Smooth muscle cell (in vitro differentiated cells): ENCODE data around the gene RNF11. TPM values are rescaled to one million over a fixed set of nuclear protein-coding genes. Genes with fewer than 3 reads are reported as not detected.

Experiments
- DNase-seq: peaks from one replicate; lab custom pipeline; 2025; ENCODE audit not compliant: unreplicated experiment; lab: John Stamatoyannopoulos, UW
- H2AFZ ChIP-seq: fragments of 200-600 bp; sonication (generic); 2 replicates; pipeline ENCODE4 v1.6.0; 2016; ENCODE audit warnings: antibody characterized with exemption, low read depth, mild to moderate bottlenecking
- H3F3A ChIP-seq: fragments of 200-600 bp; sonication (generic); 2 replicates; pipeline ENCODE4 v1.6.0; 2017; ENCODE audit warnings: antibody characterized with exemption, low read depth
- H3K27ac ChIP-seq: fragments of 200-600 bp; sonication (generic); 2 replicates; pipeline ENCODE4 v1.5.1; 2016; ENCODE audit warnings: low read depth, mild to moderate bottlenecking
- H3K27me3 ChIP-seq: fragments of 200-600 bp; sonication (generic); 2 replicates; pipeline ENCODE4 v1.6.1; 2016; ENCODE audit warnings: low read depth, mild to moderate bottlenecking
- H3K36me3 ChIP-seq: fragments of 200-600 bp; sonication (generic); 2 replicates; pipeline ENCODE4 v1.5.1; 2016; ENCODE audit warnings: low read depth
- H3K4me1 ChIP-seq: fragments of 200-600 bp; sonication (generic); 2 replicates; pipeline ENCODE4 v1.5.1; 2016; ENCODE audit warnings: low read depth
- H3K4me2 ChIP-seq: fragments of 200-600 bp; sonication (generic); 2 replicates; pipeline ENCODE4 v1.6.0; 2016; ENCODE audit warnings: mild to moderate bottlenecking
- H3K4me3 ChIP-seq: fragments of 200-600 bp; sonication (generic); 2 replicates; pipeline ENCODE4 v1.5.1; 2016; ENCODE audit warnings: mild to moderate bottlenecking
- H3K79me2 ChIP-seq: fragments of 200-600 bp; sonication (generic); 2 replicates; pipeline ENCODE4 v1.6.0; 2016; ENCODE audit warnings: low read depth, mild to moderate bottlenecking
- H3K9ac ChIP-seq: fragments of 200-600 bp; sonication (generic); 2 replicates; pipeline ENCODE4 v1.6.0; 2016; ENCODE audit warnings: low read depth
- H3K9me3 ChIP-seq: fragments of 200-600 bp; sonication (generic); replicated peaks from 2 replicates; pipeline ENCODE4 v1.5.1; 2016; ENCODE audit warnings: low read depth
- H4K20me1 ChIP-seq: fragments of 200-600 bp; sonication (generic); 2 replicates; pipeline ENCODE4 v1.6.0; 2016; ENCODE audit warnings: low read depth
- WGBS: methylation state at CpG from one replicate; pipeline ENCODE4 v1.1.7; 2016; ENCODE audit warnings: low lambda C conversion rate; 5-methylcytosine and 5-hydroxymethylcytosine counted together
- polyA plus RNA-seq: library from polyadenylated mRNA; unstranded; fragments of >200 nt; fragmentation: Nextera tagmentation; extraction: Ambion mirVana; gene quantifications from 2 replicates; pipeline ENCODE4 v1.2.1, GENCODE V29; 2016
- total RNA-seq: library from RNA; depleted of rRNA; stranded (reverse); fragments of >200 nt; gene quantifications from 2 replicates; pipeline ENCODE4 v1.2.3, GENCODE V29; 2014
- TF ChIP-seq, protein P1 (sequence below): fragments of 200-600 bp; sonication (generic); IDR thresholded peaks from 2 replicates; pipeline ENCODE4 v1.5.1; 2017; ENCODE audit warnings: borderline replicate concordance, mild to moderate bottlenecking, antibody characterized with exemption; ENCODE audit not compliant: insufficient read depth, poor library complexity, severe bottlenecking

RNF11 gene
- total and polyA plus RNA-seq, 2 experiments from 2014 or later: 68.7 to 123 TPM

DNA sequence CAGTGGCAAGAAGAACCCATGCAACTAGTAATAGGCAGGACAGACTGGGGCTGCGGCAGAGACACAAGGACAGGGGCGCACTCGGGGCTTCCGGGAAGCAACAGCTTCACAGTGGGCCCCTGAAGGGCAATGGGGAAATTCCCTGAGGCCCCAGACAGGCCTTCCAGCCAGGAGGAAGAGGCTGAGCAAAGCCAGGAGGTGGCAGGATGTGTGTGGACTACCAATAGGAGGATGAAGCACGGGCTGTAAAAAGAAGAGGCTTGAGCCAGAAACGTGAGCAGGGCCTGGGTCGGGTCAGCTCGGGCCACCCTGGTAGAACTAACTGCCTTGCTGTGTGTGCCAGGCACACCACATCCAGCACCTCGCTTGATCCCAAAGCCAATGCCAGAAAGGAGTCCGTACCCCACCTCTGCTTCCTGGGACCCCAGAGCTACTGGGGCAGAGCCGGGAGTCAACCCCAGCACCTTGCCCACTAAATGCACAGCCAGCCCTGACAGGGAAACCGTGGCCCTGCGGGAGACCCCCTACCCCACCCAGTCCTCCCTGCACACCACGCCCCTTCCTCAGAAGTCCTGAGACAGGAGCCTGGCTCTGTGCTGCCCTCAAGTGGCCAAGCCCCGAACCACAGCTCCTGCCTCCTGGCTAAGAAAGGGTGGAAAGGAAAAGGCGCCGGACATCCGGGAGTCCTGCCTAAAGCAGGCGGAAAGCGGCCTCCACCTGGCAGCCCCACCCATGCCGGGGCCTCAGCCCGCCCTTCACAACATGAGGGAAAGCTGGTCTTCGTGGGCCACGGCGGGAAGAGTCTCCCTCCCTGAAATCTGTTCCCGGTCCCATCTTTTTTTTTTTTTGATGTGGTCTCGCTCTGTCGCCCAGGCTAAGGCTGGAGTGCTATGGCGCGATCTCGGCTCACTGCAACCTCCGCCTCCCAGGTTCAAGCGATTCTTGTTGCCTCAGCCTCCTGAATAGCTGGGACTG, 60.6 kb downstream of the RNF11 start:
- Histone ChIP-seq H3K4me2 (peak overlapping the region; percentile 75), H3K4me3 (peak overlapping the region; percentile 26), H3K9me3 (no peaks in the 10 kb centered on the region), H2AFZ (peak overlapping the region; percentile 23), H3K27me3 (no peaks in the 10 kb centered on the region), H3K27ac (no peak overlapping the region), H3K9ac (no peak overlapping the region), H3K36me3 (no peaks in the 10 kb centered on the region), H3K4me1 (no peaks in the 10 kb centered on the region), H3F3A (no peaks in the 10 kb centered on the region), H3K79me2 (no peaks in the 10 kb centered on the region), H4K20me1 (no peaks in the 10 kb centered on the region)
- TF ChIP-seq, protein P1, sequence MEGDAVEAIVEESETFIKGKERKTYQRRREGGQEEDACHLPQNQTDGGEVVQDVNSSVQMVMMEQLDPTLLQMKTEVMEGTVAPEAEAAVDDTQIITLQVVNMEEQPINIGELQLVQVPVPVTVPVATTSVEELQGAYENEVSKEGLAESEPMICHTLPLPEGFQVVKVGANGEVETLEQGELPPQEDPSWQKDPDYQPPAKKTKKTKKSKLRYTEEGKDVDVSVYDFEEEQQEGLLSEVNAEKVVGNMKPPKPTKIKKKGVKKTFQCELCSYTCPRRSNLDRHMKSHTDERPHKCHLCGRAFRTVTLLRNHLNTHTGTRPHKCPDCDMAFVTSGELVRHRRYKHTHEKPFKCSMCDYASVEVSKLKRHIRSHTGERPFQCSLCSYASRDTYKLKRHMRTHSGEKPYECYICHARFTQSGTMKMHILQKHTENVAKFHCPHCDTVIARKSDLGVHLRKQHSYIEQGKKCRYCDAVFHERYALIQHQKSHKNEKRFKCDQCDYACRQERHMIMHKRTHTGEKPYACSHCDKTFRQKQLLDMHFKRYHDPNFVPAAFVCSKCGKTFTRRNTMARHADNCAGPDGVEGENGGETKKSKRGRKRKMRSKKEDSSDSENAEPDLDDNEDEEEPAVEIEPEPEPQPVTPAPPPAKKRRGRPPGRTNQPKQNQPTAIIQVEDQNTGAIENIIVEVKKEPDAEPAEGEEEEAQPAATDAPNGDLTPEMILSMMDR: peak; percentile 96
- peak; percentile 45 for DNase-seq
- 48% methylated on average over 28 of the region's 33 CpGs for WGBS

DNA sequence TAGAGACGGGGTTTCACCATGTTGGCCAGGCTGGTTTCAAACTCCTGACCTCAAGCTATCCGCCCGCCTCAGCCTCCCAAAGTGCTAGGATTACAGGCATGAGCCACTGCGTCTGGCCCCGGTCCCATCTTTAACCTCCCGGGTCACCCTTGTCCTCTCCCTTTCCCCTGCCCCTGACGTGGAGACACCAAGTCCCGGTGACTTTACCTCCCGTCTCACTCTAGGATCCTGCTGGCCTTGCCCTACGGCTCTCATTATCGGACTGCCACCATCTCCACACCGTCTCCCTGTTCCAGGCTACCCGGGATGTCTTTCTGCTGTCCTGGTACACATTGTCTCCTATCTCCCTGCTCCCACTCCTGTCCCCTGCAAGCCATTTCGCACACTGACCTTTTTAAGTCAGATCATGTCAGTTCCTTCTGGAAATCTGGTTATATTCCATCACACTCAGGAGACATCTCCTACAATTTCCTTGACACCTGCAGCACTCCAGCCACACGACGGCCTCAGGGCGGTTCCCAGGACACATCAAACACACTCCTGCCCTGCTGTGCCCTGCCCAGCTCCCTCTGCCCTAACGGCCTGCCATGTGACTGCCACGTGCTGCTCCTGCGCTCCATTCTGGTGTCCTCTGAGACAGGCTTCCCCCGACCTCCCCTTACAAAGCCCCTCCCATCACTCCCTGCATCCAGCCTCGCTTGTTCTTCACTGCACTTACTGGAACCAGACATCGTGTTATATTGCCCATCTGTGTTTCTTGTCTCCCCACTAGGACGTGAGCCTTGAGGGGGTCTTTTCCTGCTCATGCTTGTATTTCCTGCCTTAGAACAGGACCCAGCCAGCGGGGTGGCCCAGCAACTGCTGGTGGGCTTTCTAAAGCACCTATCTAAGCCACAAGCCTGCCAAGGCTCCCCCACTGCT, 61.6 kb downstream of the RNF11 start:
- Histone ChIP-seq H3F3A (no peaks in the 10 kb centered on the region), H3K4me3 (peak overlapping the region; percentile 26), H4K20me1 (no peaks in the 10 kb centered on the region), H3K9me3 (no peaks in the 10 kb centered on the region), H3K36me3 (no peaks in the 10 kb centered on the region), H3K79me2 (no peaks in the 10 kb centered on the region), H3K4me2 (peak overlapping the region; percentile 75), H3K4me1 (no peaks in the 10 kb centered on the region), H3K27ac (no peak overlapping the region), H3K27me3 (no peaks in the 10 kb centered on the region), H3K9ac (no peak overlapping the region), H2AFZ (no peak overlapping the region)
- no peak for DNase-seq
- WGBS: 93% methylated on average over 25 of the region's 25 CpGs
- TF ChIP-seq, protein P1: no peak

DNA sequence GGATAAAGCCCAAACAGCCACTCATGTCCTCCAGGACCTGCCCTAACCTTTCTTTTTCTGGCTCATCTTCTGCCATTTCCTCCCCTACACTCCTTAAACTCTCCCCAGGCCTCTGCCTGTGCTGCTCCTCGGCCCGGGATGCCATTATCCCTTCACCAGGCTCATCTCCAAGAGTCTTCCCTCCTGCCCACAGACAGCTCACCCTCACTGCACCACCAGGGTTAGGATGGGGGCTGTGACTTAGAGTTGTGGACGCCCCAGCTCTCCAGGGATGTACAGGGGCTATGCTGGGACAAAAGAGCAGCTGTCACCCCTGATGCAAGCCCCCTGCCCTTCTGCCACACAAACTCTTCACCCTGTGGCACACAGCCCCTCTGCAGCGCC, 62.2 kb downstream of the RNF11 start:
- no peak for DNase-seq
- no peak overlapping the region for H3K4me3 ChIP-seq
- H3K4me1 ChIP-seq: no peaks in the 10 kb centered on the region
- H3K27ac ChIP-seq: no peak overlapping the region
- no peak overlapping the region for H3K4me2 ChIP-seq
- TF ChIP-seq, protein P1: no peak
- H3K36me3 ChIP-seq: no peaks in the 10 kb centered on the region
- no peaks in the 10 kb centered on the region for H4K20me1 ChIP-seq
- H3F3A ChIP-seq: no peaks in the 10 kb centered on the region
- H3K79me2 ChIP-seq: no peaks in the 10 kb centered on the region
- H2AFZ ChIP-seq: no peak overlapping the region
- no peaks in the 10 kb centered on the region for H3K9me3 ChIP-seq
- H3K9ac ChIP-seq: no peak overlapping the region
- no peaks in the 10 kb centered on the region for H3K27me3 ChIP-seq
- WGBS: 95% methylated on average over 4 of the region's 4 CpGs
